Measurements from ENCODE around the gene OR6C1.

DNA sequence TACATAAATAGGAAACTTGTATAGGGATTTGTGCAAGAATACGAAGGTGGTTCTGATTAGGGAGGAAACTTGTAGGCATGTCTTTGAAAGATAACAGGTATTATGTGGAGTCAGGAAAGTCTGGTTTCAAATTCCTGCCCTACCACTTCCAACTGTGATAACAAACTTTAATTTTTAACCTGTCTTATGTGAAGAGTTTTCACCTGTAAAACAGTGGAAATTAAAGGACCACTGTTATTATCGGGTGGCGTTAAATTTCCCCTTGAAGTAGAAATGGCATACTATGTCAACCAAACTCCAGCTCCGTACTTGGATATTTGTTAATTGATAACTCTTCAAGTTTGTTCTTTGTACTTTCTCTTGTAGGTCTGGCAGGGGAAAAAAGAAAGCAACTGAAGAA, 6.1 kb downstream of the OR6C1 start:
- TF ChIP-seq, protein P1, sequence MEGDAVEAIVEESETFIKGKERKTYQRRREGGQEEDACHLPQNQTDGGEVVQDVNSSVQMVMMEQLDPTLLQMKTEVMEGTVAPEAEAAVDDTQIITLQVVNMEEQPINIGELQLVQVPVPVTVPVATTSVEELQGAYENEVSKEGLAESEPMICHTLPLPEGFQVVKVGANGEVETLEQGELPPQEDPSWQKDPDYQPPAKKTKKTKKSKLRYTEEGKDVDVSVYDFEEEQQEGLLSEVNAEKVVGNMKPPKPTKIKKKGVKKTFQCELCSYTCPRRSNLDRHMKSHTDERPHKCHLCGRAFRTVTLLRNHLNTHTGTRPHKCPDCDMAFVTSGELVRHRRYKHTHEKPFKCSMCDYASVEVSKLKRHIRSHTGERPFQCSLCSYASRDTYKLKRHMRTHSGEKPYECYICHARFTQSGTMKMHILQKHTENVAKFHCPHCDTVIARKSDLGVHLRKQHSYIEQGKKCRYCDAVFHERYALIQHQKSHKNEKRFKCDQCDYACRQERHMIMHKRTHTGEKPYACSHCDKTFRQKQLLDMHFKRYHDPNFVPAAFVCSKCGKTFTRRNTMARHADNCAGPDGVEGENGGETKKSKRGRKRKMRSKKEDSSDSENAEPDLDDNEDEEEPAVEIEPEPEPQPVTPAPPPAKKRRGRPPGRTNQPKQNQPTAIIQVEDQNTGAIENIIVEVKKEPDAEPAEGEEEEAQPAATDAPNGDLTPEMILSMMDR (IDR thresholded peaks at IDR 0.05; ENCODE audit: poor library complexity), result no peak
- TF ChIP-seq EZH2 (IDR thresholded peaks at IDR 0.05; ENCODE audit: borderline replicate concordance) (no peak), EZH2phosphoT487 (IDR thresholded peaks at IDR 0.05; ENCODE audit: low read depth, severe bottlenecking, unreplicated experiment) (no peak)

Data from hepatocyte (in vitro differentiated cells).